Hepatocyte (in vitro differentiated cells): ENCODE results near the gene RHAG. TPM values are rescaled to one million over a fixed set of nuclear protein-coding genes. Genes with fewer than 3 reads are reported as not detected.

Source experiments
- DNase-seq: peaks from one replicate; pipeline ENCODE4 v3.0.0-alpha.2; 2016; ENCODE audit warnings: low spot score
- H2AFZ ChIP-seq: fragments of 200-600 bp; sonication (generic); 2 replicates; pipeline ENCODE4 v1.6.0; 2016; ENCODE audit warnings: antibody characterized with exemption, mild to moderate bottlenecking
- H3K27ac ChIP-seq: fragments of 200-600 bp; sonication (generic); 2 replicates; pipeline ENCODE4 v1.5.1; 2016; ENCODE audit warnings: mild to moderate bottlenecking
- H3K27me3 ChIP-seq: fragments of 200-600 bp; sonication (generic); 2 replicates; pipeline ENCODE4 v1.6.1; 2016
- H3K36me3 ChIP-seq: fragments of 200-600 bp; sonication (generic); replicated peaks from 2 replicates; pipeline ENCODE4 v1.5.1; 2016; ENCODE audit warnings: low read depth; ENCODE audit not compliant: insufficient read depth
- H3K4me1 ChIP-seq: fragments of 200-600 bp; sonication (generic); 2 replicates; pipeline ENCODE4 v1.5.1; 2016; ENCODE audit warnings: mild to moderate bottlenecking, moderate library complexity; ENCODE audit not compliant: insufficient read depth
- H3K4me2 ChIP-seq: fragments of 200-600 bp; sonication (generic); 2 replicates; pipeline ENCODE4 v1.6.0; 2016
- H3K4me3 ChIP-seq: fragments of 200-600 bp; sonication (generic); 2 replicates; pipeline ENCODE4 v1.5.1; 2016; ENCODE audit warnings: mild to moderate bottlenecking
- H3K79me2 ChIP-seq: fragments of 200-600 bp; sonication (generic); 2 replicates; pipeline ENCODE4 v1.6.0; 2017; ENCODE audit warnings: mild to moderate bottlenecking
- H3K9me2 ChIP-seq: fragments of 200-600 bp; sonication (generic); replicated peaks from 2 replicates; pipeline ENCODE4 v1.6.0; 2017; ENCODE audit warnings: mild to moderate bottlenecking; ENCODE audit not compliant: insufficient read depth
- H3K9me3 ChIP-seq: fragments of 200-600 bp; sonication (generic); 2 replicates; pipeline ENCODE4 v1.5.1; 2016; ENCODE audit warnings: low read depth, mild to moderate bottlenecking
- H4K20me1 ChIP-seq: fragments of 200-600 bp; sonication (generic); 2 replicates; pipeline ENCODE4 v1.6.0; 2016; ENCODE audit warnings: mild to moderate bottlenecking; ENCODE audit not compliant: insufficient read depth, poor library complexity, severe bottlenecking
- EZH2 ChIP-seq: fragments of 200-600 bp; sonication (generic); IDR thresholded peaks from 2 replicates; pipeline ENCODE4 v1.6.1; 2016; ENCODE audit warnings: antibody characterized with exemption, mild to moderate bottlenecking, borderline replicate concordance
- EZH2phosphoT487 ChIP-seq: fragments of 200-600 bp; sonication (generic); IDR thresholded peaks from one replicate; pipeline ENCODE4 v1.6.1; 2018; ENCODE audit warnings: antibody characterized with exemption, mild to moderate bottlenecking, low read depth, moderate library complexity; ENCODE audit not compliant: unreplicated experiment, severe bottlenecking
- WGBS: methylation state at CpG from one replicate; pipeline ENCODE4 v1.1.6; 2016; ENCODE audit warnings: low lambda C conversion rate; ENCODE audit errors: missing lambda C conversion rate; 5-methylcytosine and 5-hydroxymethylcytosine counted together
- polyA plus RNA-seq: library from polyadenylated mRNA; unstranded; fragments of >200 nt; fragmentation: Nextera tagmentation; extraction: Ambion mirVana; gene quantifications from 2 replicates; pipeline ENCODE4 v1.2.1, GENCODE V29; 2016
- total RNA-seq: library from RNA; depleted of rRNA; stranded (reverse); fragments of >200 nt; gene quantifications from 2 replicates; pipeline ENCODE4 v1.2.3, GENCODE V29; 2014
- TF ChIP-seq, protein P1 (sequence below): fragments of 200-600 bp; sonication (generic); IDR thresholded peaks from 2 replicates; pipeline ENCODE4 v1.5.1; 2016; ENCODE audit warnings: antibody characterized with exemption, mild to moderate bottlenecking; ENCODE audit not compliant: poor library complexity

Gene RHAG
- total and polyA plus RNA-seq, 2 experiments from 2014 or later: not detected

DNA sequence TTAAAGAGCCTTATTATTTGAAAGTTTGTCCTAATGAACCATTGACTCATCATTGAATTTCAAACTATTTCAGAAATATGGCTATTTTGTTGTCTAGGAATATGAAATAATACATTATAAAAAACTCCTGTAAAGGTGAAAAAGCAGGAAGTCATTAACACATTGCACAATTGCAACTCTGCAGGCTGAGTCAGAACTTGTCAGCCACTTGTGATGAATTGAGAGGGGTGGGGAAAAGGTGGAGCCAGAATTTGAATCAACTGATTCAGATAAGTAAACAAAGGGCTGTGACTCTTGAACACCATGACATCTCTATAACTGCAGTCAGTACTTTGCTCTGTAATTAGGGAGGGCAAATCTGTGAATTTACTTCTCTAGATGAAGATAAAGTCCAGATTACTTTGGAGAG is 80.2 kb downstream of the RHAG start:
- Histone ChIP-seq H3K9me3 (no peaks in the 10 kb centered on the region), H4K20me1 (no peaks in the 10 kb centered on the region), H3K27ac (peak overlapping the region; percentile 50), H3K36me3 (no peaks in the 10 kb centered on the region), H3K27me3 (no peaks in the 10 kb centered on the region), H3K79me2 (no peaks in the 10 kb centered on the region), H3K4me2 (no peak overlapping the region), H2AFZ (no peak overlapping the region), H3K4me3 (no peak overlapping the region), H3K4me1 (no peaks in the 10 kb centered on the region), H3K9me2 (no peaks in the 10 kb centered on the region)
- peak; percentile 82 for DNase-seq
- no peak for TF ChIP-seq EZH2
- TF ChIP-seq EZH2phosphoT487: no peak

DNA sequence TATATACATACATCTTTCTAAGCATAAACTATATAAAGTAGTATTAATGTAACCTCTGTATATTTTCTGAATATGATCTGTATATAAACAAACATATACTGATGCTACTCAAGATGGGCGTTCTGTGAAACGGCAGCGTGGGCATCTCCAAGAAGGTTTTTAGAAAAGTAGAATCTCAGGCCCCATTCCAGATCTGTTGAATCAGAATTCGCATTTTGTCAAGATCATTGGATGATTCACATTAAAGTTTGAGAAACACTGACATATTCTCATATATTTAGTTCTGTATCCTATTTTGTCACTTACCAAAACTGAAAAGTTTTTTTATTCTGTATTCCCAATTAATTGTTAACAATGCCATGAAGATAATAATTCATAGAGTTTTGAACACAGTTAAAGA is 80.7 kb downstream of the RHAG start:
- H3K9me3 ChIP-seq: no peaks in the 10 kb centered on the region
- H3K27me3 ChIP-seq: no peaks in the 10 kb centered on the region
- H3K27ac ChIP-seq: peak overlapping the region; percentile 36
- TF ChIP-seq EZH2 (no peak), EZH2phosphoT487 (no peak)
- TF ChIP-seq, protein P1, sequence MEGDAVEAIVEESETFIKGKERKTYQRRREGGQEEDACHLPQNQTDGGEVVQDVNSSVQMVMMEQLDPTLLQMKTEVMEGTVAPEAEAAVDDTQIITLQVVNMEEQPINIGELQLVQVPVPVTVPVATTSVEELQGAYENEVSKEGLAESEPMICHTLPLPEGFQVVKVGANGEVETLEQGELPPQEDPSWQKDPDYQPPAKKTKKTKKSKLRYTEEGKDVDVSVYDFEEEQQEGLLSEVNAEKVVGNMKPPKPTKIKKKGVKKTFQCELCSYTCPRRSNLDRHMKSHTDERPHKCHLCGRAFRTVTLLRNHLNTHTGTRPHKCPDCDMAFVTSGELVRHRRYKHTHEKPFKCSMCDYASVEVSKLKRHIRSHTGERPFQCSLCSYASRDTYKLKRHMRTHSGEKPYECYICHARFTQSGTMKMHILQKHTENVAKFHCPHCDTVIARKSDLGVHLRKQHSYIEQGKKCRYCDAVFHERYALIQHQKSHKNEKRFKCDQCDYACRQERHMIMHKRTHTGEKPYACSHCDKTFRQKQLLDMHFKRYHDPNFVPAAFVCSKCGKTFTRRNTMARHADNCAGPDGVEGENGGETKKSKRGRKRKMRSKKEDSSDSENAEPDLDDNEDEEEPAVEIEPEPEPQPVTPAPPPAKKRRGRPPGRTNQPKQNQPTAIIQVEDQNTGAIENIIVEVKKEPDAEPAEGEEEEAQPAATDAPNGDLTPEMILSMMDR: no peak
- no peaks in the 10 kb centered on the region for H4K20me1 ChIP-seq
- no peak overlapping the region for H3K4me3 ChIP-seq
- 71% methylated on average over 4 of the region's 4 CpGs for WGBS
- H2AFZ ChIP-seq: no peak overlapping the region
- H3K79me2 ChIP-seq: no peaks in the 10 kb centered on the region
- H3K4me1 ChIP-seq: peaks cover 2% of the 10 kb centered on the region
- H3K9me2 ChIP-seq: no peaks in the 10 kb centered on the region
- no peak for DNase-seq
- H3K4me2 ChIP-seq: no peak overlapping the region
- H3K36me3 ChIP-seq: no peaks in the 10 kb centered on the region

Other genes starting within 250 kb of the RHAG start
- 33.0 and 35.3 TPM in 2 replicates for gene MMUT, start 173.6 kb downstream of the RHAG start, total RNA-seq
- 21.0 and 27.9 TPM in 2 replicates for gene MMUT, start 173.6 kb downstream of the RHAG start, polyA plus RNA-seq
- 4.1 and 5.0 TPM in 2 replicates for gene CENPQ, start 173.5 kb downstream of the RHAG start, total RNA-seq
- gene CENPQ, start 173.5 kb downstream of the RHAG start, polyA plus RNA-seq: 4.4 and 4.5 TPM in 2 replicates
- gene GLYATL3, start 136.9 kb downstream of the RHAG start, total RNA-seq: 0.64 TPM in 1 of 2 replicates, not detected in the other
- not detected in 2 replicates for gene GLYATL3, start 136.9 kb downstream of the RHAG start, polyA plus RNA-seq
- 1.7 and 2.9 TPM in 2 replicates for gene C6orf141, start 86.2 kb downstream of the RHAG start, total RNA-seq
- 4.2 and 4.5 TPM in 2 replicates for gene C6orf141, start 86.2 kb downstream of the RHAG start, polyA plus RNA-seq
- gene CRISP2, start 76.7 kb upstream of the RHAG start, total RNA-seq: 0.57 TPM in 1 of 2 replicates, not detected in the other
- gene CRISP2, start 76.7 kb upstream of the RHAG start, polyA plus RNA-seq: 0.21 TPM in 1 of 2 replicates, not detected in the other
- gene CRISP3, start 107.5 kb upstream of the RHAG start, total RNA-seq: not detected in 2 replicates
- gene CRISP3, start 107.5 kb upstream of the RHAG start, polyA plus RNA-seq: not detected in 2 replicates
- not detected in 2 replicates for gene PGK2, start 150.4 kb upstream of the RHAG start, total RNA-seq
- not detected in 2 replicates for gene PGK2, start 150.4 kb upstream of the RHAG start, polyA plus RNA-seq
- not detected in 2 replicates for gene CRISP1, start 229.7 kb upstream of the RHAG start, total RNA-seq
- not detected in 2 replicates for gene CRISP1, start 229.7 kb upstream of the RHAG start, polyA plus RNA-seq